ENCODE data around the gene DNAJC21. TPM values are rescaled to one million over a fixed set of nuclear protein-coding genes. Genes with fewer than 3 reads are reported as not detected.

DNAJC21 gene
- total and polyA plus RNA-seq, 2 of the 4 experiments (the other 2 are of a cell fraction), result 8.8 to 12.7 TPM

GRCh38 chr5:34919077-34919476, 10.3 kb upstream of the DNAJC21 start:
- peaks cover 18% of the 10 kb centered on the region for H3K36me3 ChIP-seq (ENCODE audit: control insufficient read depth, insufficient read depth, low read length)
- no peak overlapping the region for H2AK9ac ChIP-seq (replicated peaks; ENCODE audit: low read depth, low read length, poor library complexity)
- 0 out of 2 replicates have a peak overlapping the region, but pooled peaks have one; percentile 43 for H2AK5ac ChIP-seq (ENCODE audit: low read depth, low read length)
- peaks cover 7% of the 10 kb centered on the region for H3K4me1 ChIP-seq (ENCODE audit: control insufficient read depth, insufficient read depth, low read length)
- no peak overlapping the region for H3K18ac ChIP-seq (ENCODE audit: low read depth, low read length)
- POLR2A ChIA-PET (ENCODE audit: unreplicated experiment), result interaction anchor here (1.2 kb wide), 1 partner anchor 16 kb away, joined by 8 read pairs; no protein-coding TSS in a partner anchor
- CTCF ChIA-PET, result interaction anchor here (1.1 kb wide), 1 partner anchor 45 kb away, joined by 5 read pairs; no protein-coding TSS in a partner anchor
- DNase-seq, result no peak
- H4K5ac ChIP-seq (ENCODE audit: low read depth, low read length), result no peak overlapping the region; the same call in 1 of the 2 replicates
- no peak overlapping the region for H2BK20ac ChIP-seq (ENCODE audit: low read depth, low read length)
- no peak overlapping the region for H3K4ac ChIP-seq (ENCODE audit: low read depth, low read length)
- peaks cover 3 to 24% of the 10 kb centered on the region in 2 experiments; a peak in 3 of 4 replicates for H3K79me1 ChIP-seq (ENCODE audit: low read depth in 1 of 2, low read length in 2 of 2)
- no peak overlapping the region for H3K14ac ChIP-seq (replicated peaks; ENCODE audit: low read depth, low read length)
- H3K9ac ChIP-seq (ENCODE audit: low read depth, low read length), result no peak overlapping the region
- no CpG with 5 or more reads among the region's 4 CpGs for WGBS, 2 experiments (ENCODE audit: extremely low coverage in 2 of 2, insufficient read length in 1 of 2)
- H3K9me1 ChIP-seq (ENCODE audit: insufficient read depth, low read length), result 0 out of 2 replicates have a peak, but pooled peaks cover 3% of the 10 kb centered on the region
- H3K4me2 ChIP-seq (ENCODE audit: low read depth, low read length), result peak overlapping the region; percentile 29; the same call in 1 of the 2 replicates
- 0 out of 2 replicates have a peak overlapping the region, but pooled peaks have one; percentile 5 for H3K27ac ChIP-seq (ENCODE audit: insufficient read depth, low read length)
- H3K23ac ChIP-seq (ENCODE audit: low read depth, low read length), result no peak overlapping the region
- H3K9me3 ChIP-seq (ENCODE audit: control insufficient read depth, insufficient read depth, low read length), result no peaks in the 10 kb centered on the region
- peak overlapping the region in 1 of 2 experiments; percentile 9; a peak in 1 of 4 replicates for H4K8ac ChIP-seq (ENCODE audit: low read depth in 2 of 2, low read length in 2 of 2)
- peaks cover 2% of the 10 kb centered on the region; the same call in 1 of the 2 replicates for H4K20me1 ChIP-seq (ENCODE audit: insufficient read depth, low read length)
- intact Hi-C loops (cut with micrococcal nuclease), result loop anchor here (5.0 kb wide), 1 partner anchor 432 kb away; no protein-coding TSS in a partner anchor
- no peak for TF ChIP-seq FOS (IDR thresholded peaks at IDR 0.05; ENCODE audit: low read depth, low read length)
- no peak for TF ChIP-seq ELK1 (IDR thresholded peaks at IDR 0.05; ENCODE audit: borderline replicate concordance, low read depth, low read length)
- peak; percentile 16; the same call in 1 of the 2 replicates for TF ChIP-seq RAD21 (IDR thresholded peaks at IDR 0.05; ENCODE audit: low read length)
- TF ChIP-seq CEBPB (IDR thresholded peaks at IDR 0.05; ENCODE audit: low read depth, low read length), result peak; percentile 60
- TF ChIP-seq CTCF (conservative IDR thresholded peaks at IDR 0.05; ENCODE audit: low read depth, low read length), result peak; percentile 26; the same call in 1 of the 2 replicates
- no peak overlapping the region for H3K4me3 ChIP-seq (ENCODE audit: insufficient read depth, low read depth, low read length)
- H2BK120ac ChIP-seq (ENCODE audit: low read depth, low read length), result no peak overlapping the region
- no peak overlapping the region for H3K56ac ChIP-seq (ENCODE audit: extremely low read depth, insufficient read depth, low read length)
- dilution Hi-C loops (cut with HindIII; ENCODE audit: low sequenced_read_pairs, unreplicated experiment), result no loop called here
- H3K27me3 ChIP-seq (ENCODE audit: control insufficient read depth, insufficient read depth, low read length), result no peaks in the 10 kb centered on the region
- H2BK5ac ChIP-seq (ENCODE audit: low read depth, low read length, poor library complexity, severe bottlenecking), result peak overlapping the region; percentile 16
- no TSS peak for BruUV-seq (replicated peaks)
- in situ Hi-C loops (cut with MboI; ENCODE audit: low sequenced_read_pairs), result no loop called here
- no peak overlapping the region for H2BK15ac ChIP-seq (ENCODE audit: low read depth, low read length)
- H2AFZ ChIP-seq (replicated peaks; ENCODE audit: low read length, poor library complexity), result no peak overlapping the region
- no peak for ATAC-seq (ENCODE audit: low read depth)
- no peak overlapping the region for H4K91ac ChIP-seq (ENCODE audit: insufficient read depth, low read depth, low read length)

All from IMR-90 (cell line).